ENCODE results near the gene SPAG16. TPM values are rescaled to one million over a fixed set of nuclear protein-coding genes. Genes with fewer than 3 reads are reported as not detected.
A peak's percentile ranks its signal among the peaks of the same experiment; 100 is the strongest.
"Not testable (repeated sequence)": the region's sequence is repeated elsewhere in the genome, so short reads cannot be mapped to it uniquely, and the experiment has no call there.

Gene SPAG16
- total and polyA plus RNA-seq, 3 experiments from 2014 or later: 7.7 to 15.3 (median 8.2) TPM

GRCh38 chr2:213277134-213277533, 7.1 kb upstream of the SPAG16 start:
- H3K27ac ChIP-seq (ENCODE audit: low read depth, low read length); CTCF ChIA-PET; DNase-seq; H3K9me3 ChIP-seq (ENCODE audit: low read length); H3K4me1 Mint-ChIP-seq; H3K4me1 ChIP-seq (ENCODE audit: insufficient read depth, low read length); H3K4me3 Mint-ChIP-seq; POLR2A ChIA-PET; H3K4me3 ChIP-seq (ENCODE audit: low read length); H3K27ac Mint-ChIP-seq; H3K36me3 ChIP-seq (ENCODE audit: insufficient read depth, low read length); H3K27me3 ChIP-seq (ENCODE audit: insufficient read depth, low read length, poor library complexity, severe bottlenecking): not testable (repeated sequence)
- Mint-ChIP-seq H3K27me3 (peaks cover 16 to 24% of the 10 kb centered on the region in 2 donors), H3K36me3 (peaks cover 0 to 21% (median 2%) of the 10 kb centered on the region in 3 donors), H3K9me3 (peaks cover 8 to 15% (median 13%) of the 10 kb centered on the region in 5 donors)

GRCh38 chr2:213279116-213279620, 5.1 kb upstream of the SPAG16 start:
- Histone ChIP-seq H3K9me3 (ENCODE audit: low read length) (no peaks in the 10 kb centered on the region), H3K27me3 (ENCODE audit: insufficient read depth, low read length, poor library complexity, severe bottlenecking) (no peaks in the 10 kb centered on the region), H3K4me3 (ENCODE audit: low read length) (no peak overlapping the region), H3K36me3 (ENCODE audit: insufficient read depth, low read length) (no peaks in the 10 kb centered on the region), H3K4me1 (ENCODE audit: insufficient read depth, low read length) (peaks cover 8% of the 10 kb centered on the region), H3K27ac (ENCODE audit: low read depth, low read length) (no peak overlapping the region)
- POLR2A ChIA-PET: no interaction called here
- Mint-ChIP-seq H3K27ac (no peak overlapping the region), H3K4me1 (peaks cover 13 to 19% (median 14%) of the 10 kb centered on the region in 3 donors), H3K9me3 (peaks cover 8 to 15% (median 13%) of the 10 kb centered on the region in 5 donors), H3K27me3 (peaks cover 13 to 20% of the 10 kb centered on the region in 2 donors), H3K4me3 (no peak overlapping the region), H3K36me3 (peaks cover 0 to 21% (median 8%) of the 10 kb centered on the region in 3 donors)
- CTCF ChIA-PET: no interaction called here
- no peak for DNase-seq

- no peak overlapping the region for H3K27ac Mint-ChIP-seq
- peaks cover 13% of the 10 kb centered on the region for H3K4me1 ChIP-seq (ENCODE audit: insufficient read depth, low read length)
- peaks cover 13 to 18% of the 10 kb centered on the region in 2 donors for H3K27me3 Mint-ChIP-seq
- ChIA-PET POLR2A (no interaction called here), CTCF (no interaction called here)
- no peak overlapping the region for H3K4me3 ChIP-seq (ENCODE audit: low read length)
- no peak for DNase-seq
- no peak overlapping the region for H3K27ac ChIP-seq (ENCODE audit: low read depth, low read length)
- no peaks in the 10 kb centered on the region for H3K9me3 ChIP-seq (ENCODE audit: low read length)
- H3K36me3 Mint-ChIP-seq: peaks cover 0 to 21% (median 9%) of the 10 kb centered on the region in 3 donors
- peaks cover 8 to 15% (median 13%) of the 10 kb centered on the region in 5 donors for H3K9me3 Mint-ChIP-seq
- no peaks in the 10 kb centered on the region for H3K27me3 ChIP-seq (ENCODE audit: insufficient read depth, low read length, poor library complexity, severe bottlenecking)
- H3K4me3 Mint-ChIP-seq: peak overlapping the region in 1 of 7 donors; percentile 12
- no peaks in the 10 kb centered on the region for H3K36me3 ChIP-seq (ENCODE audit: insufficient read depth, low read length)
- peaks cover 18 to 27% (median 22%) of the 10 kb centered on the region in 3 donors for H3K4me1 Mint-ChIP-seq
Observed at GRCh38 chr2:213279971-213280370, 4.3 kb upstream of the SPAG16 start.

- no peaks in the 10 kb centered on the region for H3K27me3 ChIP-seq (ENCODE audit: insufficient read depth, low read length, poor library complexity, severe bottlenecking)
- ChIA-PET POLR2A (no interaction called here), CTCF (no interaction called here)
- H3K9me3 ChIP-seq (ENCODE audit: low read length): no peaks in the 10 kb centered on the region
- H3K27ac ChIP-seq (ENCODE audit: low read depth, low read length): no peak overlapping the region
- no peaks in the 10 kb centered on the region for H3K36me3 ChIP-seq (ENCODE audit: insufficient read depth, low read length)
- DNase-seq: no peak
- no peak overlapping the region for H3K4me3 ChIP-seq (ENCODE audit: low read length)
- peak overlapping the region in 1 of 7 donors; percentile 37 for H3K4me3 Mint-ChIP-seq
- peaks cover 0 to 18% (median 9%) of the 10 kb centered on the region in 3 donors for H3K36me3 Mint-ChIP-seq
- H3K27ac Mint-ChIP-seq: no peak overlapping the region
- peaks cover 13 to 14% of the 10 kb centered on the region in 2 donors for H3K27me3 Mint-ChIP-seq
- H3K4me1 Mint-ChIP-seq: peaks cover 28 to 38% (median 34%) of the 10 kb centered on the region in 3 donors
- peaks cover 14% of the 10 kb centered on the region for H3K4me1 ChIP-seq (ENCODE audit: insufficient read depth, low read length)
- H3K9me3 Mint-ChIP-seq: peaks cover 8 to 15% (median 12%) of the 10 kb centered on the region in 5 donors
Observed at GRCh38 chr2:213281156-213281555, 3.1 kb upstream of the SPAG16 start.

GRCh38 chr2:213285404-213285803, 1.1 kb downstream of the SPAG16 start:
- peak overlapping the region in 6 of 7 donors; percentile 45 to 97 (median 92) for H3K4me3 Mint-ChIP-seq
- no peak overlapping the region for H3K27ac ChIP-seq (ENCODE audit: low read depth, low read length)
- peaks cover 31 to 60% (median 55%) of the 10 kb centered on the region in 3 donors for H3K4me1 Mint-ChIP-seq
- ChIA-PET CTCF (no interaction called here), POLR2A (no interaction called here)
- no peaks in the 10 kb centered on the region for H3K27me3 Mint-ChIP-seq
- H3K27ac Mint-ChIP-seq: peak overlapping the region; percentile 1 to 94 (median 47)
- no peaks in the 10 kb centered on the region for H3K9me3 ChIP-seq (ENCODE audit: low read length)
- no peak for DNase-seq
- peaks cover 0 to 9% (median 2%) of the 10 kb centered on the region in 3 donors for H3K36me3 Mint-ChIP-seq
- no peaks in the 10 kb centered on the region for H3K36me3 ChIP-seq (ENCODE audit: insufficient read depth, low read length)
- H3K9me3 Mint-ChIP-seq: no peaks in the 10 kb centered on the region
- H3K27me3 ChIP-seq (ENCODE audit: insufficient read depth, low read length, poor library complexity, severe bottlenecking): no peaks in the 10 kb centered on the region
- H3K4me3 ChIP-seq (ENCODE audit: low read length): no peak overlapping the region
- H3K4me1 ChIP-seq (ENCODE audit: insufficient read depth, low read length): peaks cover 14% of the 10 kb centered on the region

GRCh38 chr2:213286161-213286560, 1.9 kb downstream of the SPAG16 start:
- Mint-ChIP-seq H3K9me3 (no peaks in the 10 kb centered on the region), H3K27me3 (no peaks in the 10 kb centered on the region), H3K27ac (peak overlapping the region in 3 of 8 donors; percentile 20 to 31 (median 24)), H3K36me3 (peaks cover 0 to 10% (median 2%) of the 10 kb centered on the region in 3 donors), H3K4me3 (peak overlapping the region in 1 of 7 donors; percentile 74), H3K4me1 (peaks cover 31 to 66% (median 56%) of the 10 kb centered on the region in 3 donors)
- Histone ChIP-seq H3K9me3 (ENCODE audit: low read length) (no peaks in the 10 kb centered on the region), H3K36me3 (ENCODE audit: insufficient read depth, low read length) (no peaks in the 10 kb centered on the region), H3K27ac (ENCODE audit: low read depth, low read length) (no peak overlapping the region), H3K27me3 (ENCODE audit: insufficient read depth, low read length, poor library complexity, severe bottlenecking) (no peaks in the 10 kb centered on the region), H3K4me1 (ENCODE audit: insufficient read depth, low read length) (peaks cover 14% of the 10 kb centered on the region), H3K4me3 (ENCODE audit: low read length) (no peak overlapping the region)
- CTCF ChIA-PET: no interaction called here
- DNase-seq: no peak
- POLR2A ChIA-PET: no interaction called here

- Mint-ChIP-seq H3K27me3 (no peaks in the 10 kb centered on the region), H3K27ac (no peak overlapping the region), H3K4me3 (no peak overlapping the region), H3K36me3 (peaks cover 0 to 11% (median 6%) of the 10 kb centered on the region in 3 donors), H3K4me1 (peaks cover 18 to 52% (median 38%) of the 10 kb centered on the region in 3 donors), H3K9me3 (no peaks in the 10 kb centered on the region)
- peaks cover 6% of the 10 kb centered on the region for H3K4me1 ChIP-seq (ENCODE audit: insufficient read depth, low read length)
- POLR2A ChIA-PET: no interaction called here
- no peaks in the 10 kb centered on the region for H3K36me3 ChIP-seq (ENCODE audit: insufficient read depth, low read length)
- DNase-seq: no peak
- no peak overlapping the region for H3K27ac ChIP-seq (ENCODE audit: low read depth, low read length)
- H3K9me3 ChIP-seq (ENCODE audit: low read length): no peaks in the 10 kb centered on the region
- no peaks in the 10 kb centered on the region for H3K27me3 ChIP-seq (ENCODE audit: insufficient read depth, low read length, poor library complexity, severe bottlenecking)
- CTCF ChIA-PET: no interaction called here
- no peak overlapping the region for H3K4me3 ChIP-seq (ENCODE audit: low read length)
Observed at GRCh38 chr2:213288913-213289700, 4.8 kb downstream of the SPAG16 start.

- Histone ChIP-seq H3K27me3 (ENCODE audit: insufficient read depth, low read length, poor library complexity, severe bottlenecking) (no peaks in the 10 kb centered on the region), H3K27ac (ENCODE audit: low read depth, low read length) (no peak overlapping the region), H3K9me3 (ENCODE audit: low read length) (no peaks in the 10 kb centered on the region), H3K4me1 (ENCODE audit: insufficient read depth, low read length) (no peaks in the 10 kb centered on the region), H3K36me3 (ENCODE audit: insufficient read depth, low read length) (no peaks in the 10 kb centered on the region), H3K4me3 (ENCODE audit: low read length) (no peak overlapping the region)
- Mint-ChIP-seq H3K27ac (no peak overlapping the region), H3K36me3 (peaks cover 0 to 9% (median 6%) of the 10 kb centered on the region in 3 donors), H3K4me3 (no peak overlapping the region), H3K27me3 (no peaks in the 10 kb centered on the region), H3K4me1 (peaks cover 8 to 38% (median 24%) of the 10 kb centered on the region in 3 donors), H3K9me3 (no peaks in the 10 kb centered on the region)
- ChIA-PET POLR2A (no interaction called here), CTCF (no interaction called here)
- DNase-seq: no peak
Observed at GRCh38 chr2:213290501-213290900, 6.2 kb downstream of the SPAG16 start.

Measured in CD8-positive, alpha-beta memory T cell (primary cell).